Liver (tissue), 3 donors: Measurements from ENCODE around the gene COX10.

Experiments
- ATF3 ChIP-seq: IDR thresholded peaks from 2 replicates; pipeline ENCODE4 v1.6.1; 2016; ENCODE audit warnings: antibody characterized with exemption
- CTCF ChIP-seq: fragments of 150-350 bp; IDR thresholded peaks from 2 replicates; pipeline ENCODE4 v1.5.1; 2017; ENCODE audit warnings: improper control_type of control experiment, low read depth, low read length; ENCODE audit not compliant: missing input control
- FOXA1 ChIP-seq: IDR thresholded peaks from 2 replicates; pipeline ENCODE4 v1.6.1; 2016; ENCODE audit warnings: antibody characterized with exemption
- HNF4G ChIP-seq: IDR thresholded peaks from 2 replicates; pipeline ENCODE4 v1.6.1; 2016; ENCODE audit warnings: antibody characterized with exemption
- JUND ChIP-seq, 2 donors: IDR thresholded peaks; 2 replicates each; pipeline ENCODE4 v1.6.1; 2016; ENCODE audit warnings: antibody characterized with exemption in 2 of 2
- MAX ChIP-seq: IDR thresholded peaks from 2 replicates; pipeline ENCODE4 v1.6.1; 2016; ENCODE audit warnings: antibody characterized with exemption
- RAD21 ChIP-seq, 2 donors: IDR thresholded peaks; 2 replicates each; pipeline ENCODE4 v1.6.1; 2016; ENCODE audit warnings: antibody characterized with exemption in 2 of 2, mild to moderate bottlenecking in 2 of 2
- TAF1 ChIP-seq: conservative IDR thresholded peaks from 2 replicates; pipeline ENCODE4 v1.6.1; 2016; ENCODE audit warnings: antibody characterized with exemption, mild to moderate bottlenecking
- YY1 ChIP-seq: IDR thresholded peaks from 2 replicates; pipeline ENCODE4 v1.6.1; 2016; ENCODE audit warnings: antibody characterized with exemption, mild to moderate bottlenecking
- ZBTB33 ChIP-seq: IDR thresholded peaks from 2 replicates; pipeline ENCODE4 v1.6.1; 2016; ENCODE audit warnings: antibody characterized with exemption
- TF ChIP-seq, protein P1 (sequence below): IDR thresholded peaks from 2 replicates; pipeline ENCODE4 v1.6.1; 2016; ENCODE audit warnings: antibody characterized with exemption, mild to moderate bottlenecking
- donor health status: healthy.
- donor health status: healthy.

GRCh38 chr17:14095631-14096030 lies 26.3 kb downstream of the COX10 start:
- TF ChIP-seq CTCF, result no peak
- TF ChIP-seq, protein P1, sequence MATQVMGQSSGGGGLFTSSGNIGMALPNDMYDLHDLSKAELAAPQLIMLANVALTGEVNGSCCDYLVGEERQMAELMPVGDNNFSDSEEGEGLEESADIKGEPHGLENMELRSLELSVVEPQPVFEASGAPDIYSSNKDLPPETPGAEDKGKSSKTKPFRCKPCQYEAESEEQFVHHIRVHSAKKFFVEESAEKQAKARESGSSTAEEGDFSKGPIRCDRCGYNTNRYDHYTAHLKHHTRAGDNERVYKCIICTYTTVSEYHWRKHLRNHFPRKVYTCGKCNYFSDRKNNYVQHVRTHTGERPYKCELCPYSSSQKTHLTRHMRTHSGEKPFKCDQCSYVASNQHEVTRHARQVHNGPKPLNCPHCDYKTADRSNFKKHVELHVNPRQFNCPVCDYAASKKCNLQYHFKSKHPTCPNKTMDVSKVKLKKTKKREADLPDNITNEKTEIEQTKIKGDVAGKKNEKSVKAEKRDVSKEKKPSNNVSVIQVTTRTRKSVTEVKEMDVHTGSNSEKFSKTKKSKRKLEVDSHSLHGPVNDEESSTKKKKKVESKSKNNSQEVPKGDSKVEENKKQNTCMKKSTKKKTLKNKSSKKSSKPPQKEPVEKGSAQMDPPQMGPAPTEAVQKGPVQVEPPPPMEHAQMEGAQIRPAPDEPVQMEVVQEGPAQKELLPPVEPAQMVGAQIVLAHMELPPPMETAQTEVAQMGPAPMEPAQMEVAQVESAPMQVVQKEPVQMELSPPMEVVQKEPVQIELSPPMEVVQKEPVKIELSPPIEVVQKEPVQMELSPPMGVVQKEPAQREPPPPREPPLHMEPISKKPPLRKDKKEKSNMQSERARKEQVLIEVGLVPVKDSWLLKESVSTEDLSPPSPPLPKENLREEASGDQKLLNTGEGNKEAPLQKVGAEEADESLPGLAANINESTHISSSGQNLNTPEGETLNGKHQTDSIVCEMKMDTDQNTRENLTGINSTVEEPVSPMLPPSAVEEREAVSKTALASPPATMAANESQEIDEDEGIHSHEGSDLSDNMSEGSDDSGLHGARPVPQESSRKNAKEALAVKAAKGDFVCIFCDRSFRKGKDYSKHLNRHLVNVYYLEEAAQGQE, result no peak
- TF ChIP-seq TAF1, result no peak
- TF ChIP-seq ZBTB33, result no peak
- no peak for TF ChIP-seq ATF3
- no peak for TF ChIP-seq RAD21 (IDR thresholded peaks at IDR 0.05)
- TF ChIP-seq MAX, result no peak
- no peak for TF ChIP-seq HNF4G
- no peak for TF ChIP-seq YY1
- TF ChIP-seq FOXA1, result no peak
- TF ChIP-seq JUND (IDR thresholded peaks at IDR 0.05), result no peak
